GM03348 (cell line): Measurements from ENCODE around the gene ACTG2.
A peak's percentile ranks its signal among the peaks of the same experiment; 100 is the strongest.
"Not testable (repeated sequence)": the region's sequence is repeated elsewhere in the genome, so short reads cannot be mapped to it uniquely, and the experiment has no call there.

Source experiments
- DNase-seq: peaks from one replicate; pipeline ENCODE4 v3.0.0; 2012; ENCODE audit warnings: low spot score

Gene ACTG2

DNA sequence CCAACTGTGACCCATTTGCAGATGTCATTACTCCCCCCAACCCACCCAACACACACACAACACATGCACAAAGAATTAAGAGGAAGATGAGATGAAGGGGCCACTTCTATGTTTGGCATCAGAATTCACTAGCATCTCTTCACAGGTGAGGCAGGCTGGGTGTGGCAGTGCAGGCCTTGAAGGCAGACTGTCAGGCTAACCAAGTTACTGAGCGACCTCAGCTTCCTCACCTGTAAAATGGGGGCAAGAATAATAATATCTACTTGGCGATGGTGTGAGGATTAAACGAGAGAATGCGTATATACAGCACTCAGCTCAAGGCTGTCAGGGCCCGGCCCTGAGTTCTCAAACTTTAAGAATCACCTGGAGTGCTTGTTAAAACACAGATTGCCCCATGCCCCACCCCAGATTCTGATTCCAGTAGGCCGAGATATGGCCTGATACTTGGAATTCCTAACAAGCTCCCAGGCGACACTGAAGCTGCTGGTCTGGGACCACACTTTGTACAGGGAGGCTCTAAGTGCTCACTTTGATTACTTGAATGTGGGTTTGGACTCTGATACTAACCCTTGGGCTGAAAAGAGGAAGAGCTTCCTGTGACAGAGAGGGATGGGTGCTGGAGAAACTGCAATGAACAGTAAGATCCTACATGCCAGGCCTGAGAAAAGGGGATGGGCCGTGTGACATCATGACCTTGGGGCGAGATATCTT is 1.1 kb downstream of the ACTG2 start:
- no peak for DNase-seq

DNA sequence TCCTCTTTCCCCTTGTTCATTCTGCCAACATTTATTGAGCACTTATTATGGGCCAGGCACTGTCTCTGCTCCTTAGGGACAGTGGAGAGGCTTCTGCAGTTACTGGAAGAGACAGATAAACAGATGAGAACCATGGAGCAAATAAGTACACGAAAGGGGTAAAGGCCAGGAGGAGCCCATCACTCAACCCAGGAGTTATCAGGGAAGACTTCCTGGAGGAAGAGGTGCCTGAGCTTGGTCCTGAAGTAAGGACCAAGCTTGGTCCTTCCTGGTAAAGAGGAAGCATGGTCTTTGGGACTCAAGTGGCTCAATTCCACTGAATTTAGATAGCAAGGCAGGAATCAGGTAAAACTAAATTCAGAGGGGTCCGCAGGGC is 1.7 kb downstream of the ACTG2 start:
- no peak for DNase-seq

DNA sequence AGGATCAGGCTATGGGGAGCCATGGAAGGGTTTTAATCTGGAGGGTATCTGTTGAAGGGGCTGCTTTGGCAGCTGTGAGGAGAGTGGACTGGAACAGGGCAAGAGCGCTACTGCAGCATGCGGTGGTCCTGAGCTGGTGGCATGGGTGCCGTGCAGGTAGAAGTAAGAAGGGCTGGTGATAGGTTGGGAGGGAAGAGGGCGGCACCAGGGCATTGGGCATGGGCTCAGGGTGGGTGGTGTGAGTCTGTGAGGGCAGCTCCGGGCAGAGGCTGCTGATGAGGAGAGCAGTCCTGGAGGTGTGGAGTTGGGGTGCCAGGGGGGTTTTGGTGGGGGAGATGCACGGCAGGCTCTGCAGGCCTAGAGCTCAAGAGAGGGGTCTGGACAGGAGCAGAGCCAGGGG is 2.1 kb downstream of the ACTG2 start:
- no peak for DNase-seq

DNA sequence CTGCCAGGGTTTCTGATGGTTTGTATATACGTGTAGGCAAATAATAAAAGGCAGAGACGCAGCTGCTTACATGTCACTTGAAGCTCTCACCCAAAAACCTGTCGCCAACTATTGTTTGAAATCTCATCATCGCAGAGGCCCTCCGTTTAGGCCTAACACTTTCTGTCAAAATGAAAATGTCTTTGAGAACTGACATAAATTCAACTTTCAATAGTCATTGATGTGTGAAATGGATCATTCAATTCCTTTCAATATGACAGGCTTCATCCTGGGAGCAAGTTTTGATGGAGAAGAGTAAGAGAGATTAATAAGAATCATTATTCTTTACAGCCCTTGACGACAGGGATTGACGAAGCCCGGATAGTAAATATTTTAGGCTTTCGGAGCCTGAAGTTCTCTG is 2.7 kb downstream of the ACTG2 start:
- no peak for DNase-seq

DNA sequence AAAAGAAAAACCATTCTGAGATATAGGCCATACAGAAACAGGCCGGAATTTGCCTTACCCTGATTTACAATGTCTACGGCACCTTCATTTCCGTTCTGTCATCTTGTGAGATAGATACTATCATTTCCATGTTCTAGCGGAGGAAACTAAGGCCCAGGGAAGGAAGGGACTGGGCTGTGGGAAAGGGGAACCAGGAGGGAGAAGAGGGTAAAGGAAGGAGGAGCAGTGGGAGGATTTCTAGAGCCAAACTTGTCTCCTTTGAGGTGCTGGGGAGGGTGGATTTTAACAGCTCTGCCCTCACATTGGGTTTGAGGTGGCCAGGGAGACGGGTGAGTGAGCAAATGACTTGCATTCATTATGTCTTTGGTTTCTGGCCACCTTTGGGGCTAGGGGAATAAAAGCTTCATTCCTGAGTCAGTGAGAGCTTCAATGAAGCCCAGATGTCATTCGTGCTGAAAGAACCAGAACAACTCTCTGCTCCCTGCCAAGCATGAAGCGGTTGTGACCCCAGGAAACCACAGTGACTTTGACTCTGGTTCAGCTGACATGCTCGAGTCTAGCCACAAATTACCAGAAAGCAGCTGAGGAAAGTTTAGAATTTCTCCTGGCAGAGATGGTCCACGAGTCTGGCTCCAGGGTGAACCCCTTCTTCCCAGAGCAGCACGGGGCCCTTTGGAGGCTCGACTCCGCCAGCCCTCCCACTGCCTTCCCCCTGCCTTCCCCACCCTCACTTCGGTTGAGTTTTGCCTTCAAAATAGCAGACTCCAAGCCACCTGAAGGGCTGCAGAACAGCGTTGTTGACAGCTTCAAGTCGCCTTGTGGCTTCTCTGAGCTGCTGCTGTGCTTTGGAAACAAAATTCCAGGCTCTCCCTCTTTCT is 3.8 kb downstream of the ACTG2 start:
- DNase-seq: peak; percentile 90

DNA sequence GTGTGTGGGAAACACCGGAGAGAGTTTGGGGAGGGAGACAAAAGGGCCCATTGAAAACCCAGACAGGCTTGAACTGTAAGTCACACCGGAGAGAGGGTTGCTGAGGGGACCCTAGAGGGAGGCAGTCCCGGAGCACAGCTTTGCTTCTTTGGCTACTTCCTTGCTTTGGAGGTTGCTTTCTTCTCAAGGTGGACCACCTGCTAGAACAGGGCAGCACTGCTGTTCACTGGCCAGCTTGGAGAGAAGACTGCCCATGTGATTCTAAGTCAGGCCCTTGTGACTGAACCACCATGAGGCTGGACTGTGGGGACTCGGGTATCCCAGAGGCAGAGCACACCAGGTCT is 4.4 kb downstream of the ACTG2 start:
- DNase-seq: no peak

DNA sequence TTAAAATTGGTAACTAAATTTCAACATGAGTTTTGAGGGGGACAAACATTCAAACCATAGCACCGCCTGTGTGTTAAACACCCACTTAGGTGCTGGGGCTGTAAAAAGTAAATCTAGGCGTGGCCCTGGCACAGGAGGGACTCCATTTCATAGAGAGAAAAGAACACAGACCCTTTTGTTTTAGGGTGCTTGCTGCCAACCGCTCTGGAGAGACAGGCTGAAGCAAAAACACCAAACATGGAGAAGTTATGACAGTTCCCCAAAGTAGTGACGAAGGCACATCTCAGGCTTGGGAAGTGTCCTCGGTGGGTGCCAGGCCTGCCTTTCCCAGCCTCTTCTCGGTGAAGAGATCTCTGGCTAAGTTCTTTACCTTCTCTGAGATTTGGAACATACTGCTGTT is 5.1 kb downstream of the ACTG2 start:
- no peak for DNase-seq

DNA sequence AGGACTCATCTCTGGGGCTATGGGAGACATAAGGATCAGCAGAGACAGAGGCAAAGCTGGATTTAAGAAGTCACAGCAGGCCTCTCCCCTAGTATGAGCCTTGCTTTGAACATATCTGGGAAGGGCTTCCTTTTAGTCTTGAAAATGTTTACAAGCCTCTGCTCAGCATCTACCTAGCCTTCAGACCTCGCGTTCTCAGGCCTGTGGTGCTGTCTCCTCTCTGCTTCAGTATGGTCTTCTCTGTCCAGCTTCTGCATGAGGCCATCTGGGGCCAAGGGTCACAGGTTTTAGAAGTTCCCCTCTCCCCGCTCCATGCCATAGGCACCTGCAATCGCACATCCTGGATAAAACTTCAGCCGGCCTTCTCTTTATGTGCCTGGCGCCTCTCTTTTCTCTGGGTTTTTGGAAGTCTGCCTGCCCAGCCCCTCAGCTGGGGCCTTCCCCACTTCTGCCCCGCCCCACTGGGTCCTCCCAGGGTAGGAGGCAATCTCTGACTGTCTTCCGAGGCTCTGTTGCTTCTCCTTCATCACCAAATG is 7.1 kb downstream of the ACTG2 start:
- DNase-seq: no peak

DNA sequence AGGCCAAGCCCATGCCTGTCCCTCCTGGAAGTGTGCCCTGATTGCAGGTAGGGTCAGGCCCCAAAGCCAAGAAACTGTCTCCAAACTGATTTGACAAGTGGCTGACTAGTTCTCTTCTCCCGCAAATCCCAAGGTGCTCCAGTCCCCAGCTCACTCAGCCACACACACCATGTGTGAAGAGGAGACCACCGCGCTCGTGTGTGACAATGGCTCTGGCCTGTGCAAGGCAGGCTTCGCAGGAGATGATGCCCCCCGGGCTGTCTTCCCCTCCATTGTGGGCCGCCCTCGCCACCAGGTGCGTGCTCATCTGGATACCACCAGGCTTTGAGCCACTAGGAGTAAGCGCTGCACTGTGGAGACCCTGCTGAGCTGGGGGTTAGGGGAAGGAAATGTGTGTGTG is 8.3 kb downstream of the ACTG2 start:
- no peak for DNase-seq

DNA sequence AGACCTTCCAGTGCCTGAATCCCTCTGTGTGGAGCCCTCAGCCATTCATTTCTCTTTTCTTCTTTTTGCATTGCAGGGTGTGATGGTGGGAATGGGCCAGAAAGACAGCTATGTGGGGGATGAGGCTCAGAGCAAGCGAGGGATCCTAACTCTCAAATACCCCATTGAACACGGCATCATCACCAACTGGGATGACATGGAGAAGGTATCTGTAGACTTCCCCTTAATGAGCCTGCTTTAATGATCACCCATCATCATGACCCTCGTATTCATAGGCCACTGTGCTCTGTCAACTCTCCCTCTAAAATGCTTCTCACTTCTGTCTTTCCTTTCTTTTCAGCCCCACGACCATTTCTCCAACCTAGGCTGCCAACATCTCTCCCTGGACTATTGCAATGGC is 9.5 kb downstream of the ACTG2 start:
- no peak for DNase-seq

DNA sequence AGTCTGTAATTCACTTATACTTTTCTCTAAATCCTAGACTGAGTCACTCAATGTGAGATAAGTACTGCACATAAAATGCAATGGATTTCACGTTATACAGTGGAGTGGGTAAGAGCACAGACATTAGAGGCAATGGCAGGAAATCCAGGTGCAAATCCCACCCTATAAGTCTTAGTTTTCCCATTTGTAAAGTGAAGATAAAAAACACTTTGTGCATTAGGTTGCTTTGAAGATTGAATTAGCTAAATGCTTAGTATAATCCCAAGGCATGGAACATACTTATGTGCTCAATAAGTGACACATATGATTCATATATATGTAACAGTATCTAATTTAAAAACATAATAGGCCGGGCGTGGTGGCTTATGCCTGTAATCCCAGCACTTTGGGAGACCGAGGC is 10.5 kb downstream of the ACTG2 start:
- DNase-seq: no peak

DNA sequence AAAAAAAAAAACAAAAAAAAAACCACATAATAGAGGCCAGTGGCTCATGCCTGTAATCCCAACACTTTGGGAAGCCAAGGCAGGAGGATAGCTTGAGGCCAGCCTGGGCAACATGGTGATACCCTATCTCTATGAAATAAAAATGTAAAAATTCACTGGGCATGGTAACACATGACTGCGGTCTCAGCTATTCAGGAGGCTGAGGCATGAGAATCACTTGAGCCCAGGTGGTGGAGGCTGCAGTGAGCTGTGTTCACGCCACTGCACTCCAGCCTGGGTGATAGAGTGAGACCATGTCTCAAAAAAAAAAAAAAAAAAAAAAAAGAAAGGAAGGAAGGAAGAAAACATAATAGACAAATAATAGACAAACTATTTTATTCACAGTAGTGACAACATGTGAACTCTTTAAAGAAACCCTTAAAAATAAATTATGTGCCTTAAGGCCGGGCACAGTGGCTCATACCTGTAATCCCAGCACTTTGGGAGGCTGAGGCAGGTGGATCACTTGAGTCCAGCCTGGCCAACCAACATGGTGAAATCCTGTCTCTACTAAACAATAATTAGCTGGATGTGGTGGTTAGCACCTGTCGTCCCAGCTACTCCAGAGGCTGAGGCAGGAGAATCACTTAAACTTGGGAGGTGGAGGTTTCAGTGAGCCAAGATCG is 11.3 kb downstream of the ACTG2 start:
- DNase-seq: not testable (repeated sequence)

DNA sequence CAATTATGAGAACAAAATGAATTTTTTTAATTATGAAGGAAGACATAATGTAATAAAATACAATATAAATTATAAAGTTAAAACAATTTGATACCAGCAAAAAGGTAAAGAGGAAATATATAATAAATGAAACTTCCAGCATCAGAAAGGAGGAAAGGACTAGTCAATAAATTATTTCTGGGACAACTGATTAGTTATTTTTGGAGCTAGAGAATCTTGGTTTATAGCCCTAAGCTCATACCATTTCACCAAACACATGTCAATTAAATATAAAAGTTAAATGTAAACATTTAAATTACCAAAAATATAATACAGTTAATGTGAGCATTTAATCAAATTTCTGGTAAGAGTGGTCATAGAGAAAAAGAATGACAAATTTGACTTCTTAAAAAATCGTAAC is 12.1 kb downstream of the ACTG2 start:
- DNase-seq: no peak

DNA sequence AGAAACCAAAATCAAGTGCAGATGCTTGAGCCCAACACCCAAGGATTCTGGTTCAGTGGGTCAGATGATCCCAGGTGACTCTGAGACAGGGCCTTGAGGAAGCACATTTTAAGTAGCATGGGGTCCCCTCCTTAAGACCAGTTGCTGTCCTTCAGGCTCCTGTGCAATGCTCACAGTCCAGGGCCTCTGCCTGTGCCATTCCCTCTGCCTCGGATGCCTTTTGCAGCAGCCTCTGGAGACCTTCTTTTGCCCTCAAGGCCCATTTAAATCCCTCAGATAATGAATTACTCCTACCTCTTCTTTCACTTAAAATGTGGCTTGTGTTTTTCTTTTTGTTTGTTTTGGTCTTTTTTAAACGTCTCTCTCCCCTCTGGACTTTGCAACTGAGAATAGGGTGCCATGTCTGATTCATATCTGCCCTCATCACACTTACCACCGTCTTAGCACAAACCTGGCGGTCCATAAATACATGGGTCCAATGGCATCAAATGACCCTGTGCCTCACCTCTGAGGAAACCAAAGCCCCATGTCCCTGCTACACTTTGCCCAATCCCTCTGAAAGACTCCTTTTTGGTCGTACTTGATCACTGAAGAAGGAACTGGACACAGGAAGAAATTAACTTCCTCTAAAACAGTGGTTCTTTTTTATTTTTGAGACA is 14.2 kb downstream of the ACTG2 start:
- DNase-seq: no peak

DNA sequence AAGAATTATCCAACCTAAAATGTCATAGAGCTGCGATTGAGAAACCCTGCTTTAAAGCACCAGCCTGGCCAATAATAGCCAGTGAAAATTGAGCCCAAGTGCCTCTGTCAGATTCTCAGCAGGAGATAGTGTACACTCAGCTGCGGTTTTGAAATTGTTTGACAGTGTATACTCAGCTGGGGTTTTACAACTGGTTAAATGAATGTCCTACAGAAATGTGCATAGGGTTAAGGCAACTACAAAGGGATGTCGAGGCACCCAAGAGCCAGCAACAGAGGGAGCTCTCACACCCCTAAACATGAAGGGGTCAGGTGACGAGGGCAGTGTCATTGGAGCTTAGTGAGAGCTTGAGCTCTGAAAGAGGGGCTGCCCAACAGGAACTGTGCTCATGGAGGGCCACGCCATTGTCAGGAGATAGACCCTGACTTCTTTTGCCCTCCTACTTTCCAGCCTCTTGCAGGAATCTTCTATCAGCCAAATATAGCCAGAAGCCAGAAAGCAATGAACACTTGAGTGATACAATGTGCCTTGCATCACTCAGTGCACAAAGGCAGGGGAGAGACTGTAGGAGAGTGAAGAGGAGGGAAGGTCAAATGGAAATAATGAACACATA is 15.1 kb downstream of the ACTG2 start:
- no peak for DNase-seq

DNA sequence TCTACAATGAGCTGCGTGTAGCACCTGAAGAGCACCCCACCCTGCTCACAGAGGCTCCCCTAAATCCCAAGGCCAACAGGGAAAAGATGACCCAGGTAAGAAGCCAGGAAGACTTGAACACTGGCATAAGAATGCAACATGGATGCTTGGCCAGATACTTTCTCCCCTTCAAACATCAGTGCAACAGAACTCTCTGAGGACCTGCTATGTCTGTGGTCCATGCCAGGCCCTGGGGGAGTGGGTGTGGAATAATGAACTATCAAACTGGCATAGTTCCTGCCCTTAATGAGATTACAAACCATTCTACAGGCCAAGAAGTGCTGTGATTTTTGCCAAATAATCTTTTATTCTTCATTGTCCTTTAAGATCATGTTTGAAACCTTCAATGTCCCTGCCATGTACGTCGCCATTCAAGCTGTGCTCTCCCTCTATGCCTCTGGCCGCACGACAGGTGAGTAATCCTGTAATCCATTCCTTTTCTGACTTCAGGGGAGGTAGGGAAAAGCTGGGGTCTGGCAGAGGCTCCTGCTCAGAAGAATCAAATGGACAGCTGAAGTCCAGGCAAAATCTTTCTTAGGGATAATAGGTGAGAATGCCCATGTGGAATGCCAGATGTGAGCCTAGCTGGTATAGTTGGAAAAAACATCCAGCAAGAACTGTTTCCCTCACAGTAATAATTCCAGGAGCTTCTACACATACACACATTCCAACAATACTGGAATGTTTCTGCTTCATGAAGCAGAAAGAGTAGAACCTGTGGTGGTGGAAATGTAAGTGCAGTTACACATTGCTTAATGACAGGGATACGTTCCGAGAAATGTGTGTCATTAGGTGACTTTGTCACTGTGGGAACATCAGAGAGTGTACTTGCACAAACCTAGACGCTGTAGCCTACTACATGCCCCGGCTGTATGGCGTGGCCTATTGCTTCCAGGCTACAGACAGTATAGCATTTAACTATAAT is 16.2 kb downstream of the ACTG2 start:
- DNase-seq: no peak

DNA sequence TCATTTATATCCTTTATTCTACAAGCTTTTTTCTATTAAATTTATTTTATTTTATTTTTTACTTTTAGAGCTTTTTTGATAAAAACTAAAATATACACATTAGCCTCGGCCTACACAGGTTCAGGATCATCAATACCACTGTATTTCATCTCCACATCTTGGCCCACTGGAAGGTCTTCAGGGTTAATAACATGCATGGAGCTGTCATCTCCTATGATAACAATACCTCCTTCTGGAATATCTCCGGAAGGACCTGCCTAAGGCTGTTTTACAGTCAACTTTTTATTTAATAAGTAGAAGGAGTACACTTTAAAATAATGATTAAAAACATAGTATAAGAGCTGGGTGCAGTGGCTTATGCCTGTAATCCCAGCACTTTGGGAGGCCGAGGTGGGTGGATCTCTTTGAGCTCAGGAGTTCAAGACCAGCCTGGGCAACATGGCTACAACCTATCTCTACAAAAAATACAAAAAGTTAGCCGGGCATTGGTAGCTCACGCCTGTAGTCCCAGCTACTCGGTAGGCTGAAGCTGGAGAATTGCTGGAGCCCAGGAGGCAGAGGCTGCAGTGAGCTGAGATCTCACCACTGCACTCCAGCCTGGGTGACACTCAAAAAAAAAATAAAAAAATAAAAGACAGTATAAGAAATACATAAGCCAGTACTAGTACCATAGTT is 18.2 kb downstream of the ACTG2 start:
- DNase-seq: no peak

DNA sequence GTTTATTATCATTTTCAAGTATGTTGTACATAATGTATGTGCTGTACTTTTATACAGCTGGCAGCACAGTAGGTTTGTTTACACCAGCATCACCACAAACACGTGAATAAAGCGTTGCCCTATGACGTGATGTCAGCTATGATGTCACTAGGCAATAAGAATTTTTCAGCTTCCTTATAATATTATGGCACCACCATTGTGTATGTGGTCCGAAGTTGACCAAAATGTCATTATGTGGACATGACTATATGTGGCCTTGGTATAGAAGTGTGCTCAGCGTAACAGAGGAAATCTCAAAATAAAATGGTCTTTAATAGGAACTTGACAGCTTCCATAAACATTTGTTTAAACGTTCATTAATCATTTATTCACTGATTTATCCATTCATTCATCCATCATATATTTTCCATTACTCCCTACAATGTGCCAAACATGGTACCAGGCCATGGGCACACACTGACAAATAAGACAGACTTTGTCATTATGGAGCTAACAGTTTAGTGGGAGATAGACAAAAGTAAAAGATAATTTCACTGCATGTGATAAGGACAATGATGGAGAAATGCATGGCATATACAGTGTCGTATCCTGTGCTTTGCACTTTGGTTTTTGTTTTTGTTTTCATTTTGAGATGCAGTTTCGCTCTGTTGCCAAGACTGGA is 18.9 kb downstream of the ACTG2 start:
- no peak for DNase-seq

DNA sequence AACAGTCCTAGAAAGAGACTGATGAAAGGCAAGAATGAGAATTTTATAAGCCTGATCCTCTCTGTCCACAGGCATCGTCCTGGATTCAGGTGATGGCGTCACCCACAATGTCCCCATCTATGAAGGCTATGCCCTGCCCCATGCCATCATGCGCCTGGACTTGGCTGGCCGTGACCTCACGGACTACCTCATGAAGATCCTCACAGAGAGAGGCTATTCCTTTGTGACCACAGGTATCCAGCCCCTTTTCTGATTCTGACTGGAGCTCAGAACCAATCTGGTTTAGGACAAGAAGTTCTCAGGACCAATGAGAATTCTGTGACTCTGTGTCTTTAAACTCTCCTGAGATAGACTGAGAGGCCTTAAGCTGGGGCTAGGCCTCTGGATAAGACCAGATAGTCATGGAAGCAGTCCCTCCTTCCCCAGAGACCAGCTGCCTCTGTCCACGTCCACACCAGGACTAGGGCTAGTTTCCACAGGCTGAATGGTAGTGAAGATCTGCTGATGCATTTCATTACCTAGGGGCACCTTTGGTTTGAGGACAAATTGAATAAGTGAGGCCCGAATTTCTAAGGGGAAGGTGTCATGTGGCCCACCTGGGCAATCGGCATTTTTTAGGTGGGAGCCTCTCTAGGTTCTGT is 20.7 kb downstream of the ACTG2 start:
- no peak for DNase-seq
